GM18951 (cell line): Measurements from ENCODE around the gene RFX6.

Source experiments
- POLR2A ChIP-seq: IDR thresholded peaks from 4 replicates; pipeline ENCODE4 v1.6.1; 2011; ENCODE audit warnings: mild to moderate bottlenecking; ENCODE audit not compliant: insufficient read length, insufficient read depth; ENCODE audit errors: extremely low read depth
- in situ Hi-C: fragments of 300-500 bp; cut with MboI; formaldehyde crosslinking; loops from one replicate; pipeline ENCODE4 v1.12.0; 2022; ENCODE audit warnings: low sequenced_read_pairs, mixed read lengths, inconsistent platforms; ENCODE audit not compliant: unreplicated experiment

Gene RFX6

GRCh38 chr6:116877743-116878142 is 701 bp downstream of the RFX6 start:
- in situ Hi-C loops: no loop called here
- no peak for TF ChIP-seq POLR2A

- in situ Hi-C loops: no loop called here
- no peak for TF ChIP-seq POLR2A
These were observed 4.2 kb downstream of the RFX6 start for GRCh38 chr6:116881236-116881635.

GRCh38 chr6:116883005-116883404 is 6.0 kb downstream of the RFX6 start:
- TF ChIP-seq POLR2A: no peak
- in situ Hi-C loops: no loop called here

- TF ChIP-seq POLR2A: no peak
- in situ Hi-C loops: no loop called here
These were observed 7.5 kb downstream of the RFX6 start for GRCh38 chr6:116884530-116884929.

GRCh38 chr6:116887168-116887567 is 10.1 kb downstream of the RFX6 start:
- in situ Hi-C loops: no loop called here
- TF ChIP-seq POLR2A: no peak

GRCh38 chr6:116887894-116888293 is 10.9 kb downstream of the RFX6 start:
- in situ Hi-C loops: no loop called here
- no peak for TF ChIP-seq POLR2A

- TF ChIP-seq POLR2A: no peak
- in situ Hi-C loops: no loop called here
These were observed 11.8 kb downstream of the RFX6 start for GRCh38 chr6:116888732-116889360.

GRCh38 chr6:116894669-116895068 is 17.6 kb downstream of the RFX6 start:
- TF ChIP-seq POLR2A: no peak
- in situ Hi-C loops: no loop called here

- in situ Hi-C loops: no loop called here
- TF ChIP-seq POLR2A: no peak
These were observed 18.9 kb downstream of the RFX6 start for GRCh38 chr6:116895935-116896334.

GRCh38 chr6:116902634-116903033 is 25.6 kb downstream of the RFX6 start:
- no peak for TF ChIP-seq POLR2A

GRCh38 chr6:116922853-116923548 is 46.0 kb downstream of the RFX6 start:
- in situ Hi-C loops: no loop called here
- no peak for TF ChIP-seq POLR2A

More at GRCh38 chr6:116902634-116903033, 25.6 kb downstream of the RFX6 start:
- in situ Hi-C loops: no loop called here

- in situ Hi-C loops: no loop called here
- TF ChIP-seq POLR2A: no peak
These were observed 47.2 kb downstream of the RFX6 start for GRCh38 chr6:116924245-116924644.

- in situ Hi-C loops: no loop called here
- TF ChIP-seq POLR2A: no peak
These were observed 48.2 kb downstream of the RFX6 start for GRCh38 chr6:116925088-116925794.

GRCh38 chr6:116928677-116929076 is 51.6 kb downstream of the RFX6 start:
- in situ Hi-C loops: no loop called here

More at GRCh38 chr6:116928677-116929076, 51.6 kb downstream of the RFX6 start:
- no peak for TF ChIP-seq POLR2A
